H9 (cell line): Measurements from ENCODE around the gene CNNM4. TPM values are rescaled to one million over a fixed set of nuclear protein-coding genes. Genes with fewer than 3 reads are reported as not detected.

Experiments used
- DNase-seq: peaks from one replicate; pipeline ENCODE4 v3.0.0-alpha.2; 2017
- H2AFZ ChIP-seq: one replicate; pipeline ENCODE4 v1.6.1; 2013; ENCODE audit warnings: mild to moderate bottlenecking, low read length, control low read depth, moderate library complexity
- H2AK5ac ChIP-seq: 2 replicates; pipeline ENCODE4 v1.6.1; 2013; ENCODE audit warnings: low read length, control low read depth, mixed read lengths; ENCODE audit not compliant: insufficient read length
- H2BK120ac ChIP-seq: one replicate; pipeline ENCODE4 v1.6.1; 2013; ENCODE audit warnings: low read depth, mild to moderate bottlenecking, low read length, control low read depth, inconsistent platforms; ENCODE audit not compliant: poor library complexity, severe bottlenecking
- H2BK12ac ChIP-seq: 2 replicates; pipeline ENCODE4 v1.6.1; 2013; ENCODE audit warnings: low read length, control low read depth, mixed read lengths, low read depth; ENCODE audit not compliant: insufficient read length
- H2BK15ac ChIP-seq: 2 replicates; pipeline ENCODE4 v1.6.1; 2013; ENCODE audit warnings: low read depth, low read length, control low read depth
- H2BK20ac ChIP-seq: one replicate; pipeline ENCODE4 v1.6.1; 2013; ENCODE audit warnings: low read depth, mild to moderate bottlenecking, low read length, control low read depth, inconsistent platforms; ENCODE audit not compliant: poor library complexity, severe bottlenecking
- H2BK5ac ChIP-seq: 2 replicates; pipeline ENCODE4 v1.6.1; 2013; ENCODE audit warnings: low read length, control low read depth, mixed read lengths; ENCODE audit not compliant: insufficient read length
- H3K14ac ChIP-seq: 2 replicates; pipeline ENCODE4 v1.6.1; 2013; ENCODE audit warnings: low read length, control low read depth; ENCODE audit not compliant: insufficient read depth
- H3K18ac ChIP-seq: 2 replicates; pipeline ENCODE4 v1.6.1; 2013; ENCODE audit warnings: low read depth, mild to moderate bottlenecking, mixed read lengths, low read length, control low read depth; ENCODE audit not compliant: insufficient read length
- H3K23ac ChIP-seq: 2 replicates; pipeline ENCODE4 v1.6.1; 2013; ENCODE audit warnings: low read length, control low read depth, mixed read lengths, low read depth; ENCODE audit not compliant: insufficient read length
- H3K23me2 ChIP-seq: 2 replicates; pipeline ENCODE4 v1.6.1; 2013; ENCODE audit warnings: low read depth, mild to moderate bottlenecking, mixed read lengths, low read length, control low read depth; ENCODE audit not compliant: insufficient read length, poor library complexity, severe bottlenecking
- H3K27ac ChIP-seq: 2 replicates; pipeline ENCODE4 v1.5.1; 2013; ENCODE audit warnings: low read length, control low read depth, mixed read lengths, low read depth; ENCODE audit not compliant: insufficient read length
- H3K27me3 ChIP-seq: 2 replicates; pipeline ENCODE4 v1.6.1; 2013; ENCODE audit warnings: low read length, control low read depth, inconsistent platforms; ENCODE audit not compliant: insufficient read depth
- H3K4ac ChIP-seq: 2 replicates; pipeline ENCODE4 v1.6.1; 2013; ENCODE audit warnings: low read depth, mild to moderate bottlenecking, control low read depth, inconsistent platforms, low read length, moderate library complexity
- H3K4me1 ChIP-seq: 2 replicates; pipeline ENCODE4 v1.6.1; 2013; ENCODE audit warnings: low read length, control low read depth, inconsistent platforms; ENCODE audit not compliant: insufficient read depth
- H3K4me2 ChIP-seq: 2 replicates; pipeline ENCODE4 v1.6.1; 2013; ENCODE audit warnings: low read length, control low read depth, mixed read lengths; ENCODE audit not compliant: insufficient read length, insufficient read depth
- H3K56ac ChIP-seq: 2 replicates; pipeline ENCODE4 v1.6.1; 2013; ENCODE audit warnings: low read depth, mild to moderate bottlenecking, mixed read lengths, low read length, control low read depth; ENCODE audit not compliant: insufficient read length
- H3K79me1 ChIP-seq: 2 replicates; pipeline ENCODE4 v1.6.1; 2013; ENCODE audit warnings: low read depth, mild to moderate bottlenecking, moderate library complexity, low read length, control low read depth, inconsistent platforms; ENCODE audit not compliant: insufficient read depth, poor library complexity, severe bottlenecking
- H3K79me2 ChIP-seq: 2 replicates; pipeline ENCODE4 v1.6.1; 2013; ENCODE audit warnings: low read length, control low read depth, inconsistent platforms; ENCODE audit not compliant: insufficient read depth
- H3K9ac ChIP-seq: 2 replicates; pipeline ENCODE4 v1.6.1; 2013; ENCODE audit warnings: low read length, control low read depth, mixed read lengths; ENCODE audit not compliant: insufficient read length; ENCODE audit errors: extremely low read depth
- H3K9me3 ChIP-seq: one replicate; pipeline ENCODE4 v1.6.1; 2013; ENCODE audit warnings: low read depth, low read length, inconsistent platforms; ENCODE audit not compliant: control insufficient read depth
- H3T11ph ChIP-seq: one replicate; pipeline ENCODE4 v1.6.1; 2013; ENCODE audit warnings: mild to moderate bottlenecking, low read length, control low read depth, inconsistent platforms
- H4K20me1 ChIP-seq: one replicate; pipeline ENCODE4 v1.6.1; 2013; ENCODE audit not compliant: control insufficient read depth, insufficient read length, insufficient read depth
- H4K5ac ChIP-seq: 2 replicates; pipeline ENCODE4 v1.6.1; 2013; ENCODE audit warnings: low read depth, mild to moderate bottlenecking, mixed read lengths, low read length, control low read depth; ENCODE audit not compliant: insufficient read length
- H4K8ac ChIP-seq: replicated peaks from 2 replicates; pipeline ENCODE4 v1.6.1; 2013; ENCODE audit warnings: low read length, control low read depth, mixed read lengths, low read depth; ENCODE audit not compliant: insufficient read length
- H4K91ac ChIP-seq: 2 replicates; pipeline ENCODE4 v1.6.1; 2013; ENCODE audit warnings: low read depth, mild to moderate bottlenecking, moderate library complexity, mixed read lengths, low read length, control low read depth; ENCODE audit not compliant: insufficient read length
- H3K27ac Mint-ChIP-seq, 3 experiments: 2 replicates in 2 of 3; 3 replicates in 1 of 3; pipeline ENCODE4 v1.8.0; 2020 to 2021; ENCODE audit warnings: mixed read lengths in 3 of 3, mild to moderate bottlenecking in 1 of 3, moderate library complexity in 1 of 3
- H3K27me3 Mint-ChIP-seq: 2 replicates; pipeline ENCODE4 v1.8.0; 2021; ENCODE audit warnings: low read depth, mild to moderate bottlenecking, moderate library complexity, mixed read lengths
- H3K36me3 Mint-ChIP-seq, 3 experiments: 2 replicates in 2 of 3; 3 replicates in 1 of 3; pipeline ENCODE4 v1.8.0; 2020 to 2021; ENCODE audit warnings: low read depth in 3 of 3, mixed read lengths in 3 of 3; ENCODE audit not compliant: insufficient read depth in 1 of 3
- H3K4me1 Mint-ChIP-seq, 2 experiments: 2 replicates each; pipeline ENCODE4 v1.8.0; 2020; ENCODE audit warnings: mixed read lengths in 2 of 2
- H3K4me3 Mint-ChIP-seq, 2 experiments: 2 replicates in 1 of 2; 3 replicates in 1 of 2; pipeline ENCODE4 v1.8.0; 2020 to 2021; ENCODE audit warnings: mild to moderate bottlenecking in 2 of 2, mixed read lengths in 2 of 2, moderate library complexity in 1 of 2
- H3K9me3 Mint-ChIP-seq, 2 experiments: 2 replicates in 1 of 2; 3 replicates in 1 of 2; pipeline ENCODE4 v1.8.0; 2020; ENCODE audit warnings: mild to moderate bottlenecking in 2 of 2, mixed read lengths in 2 of 2, moderate library complexity in 1 of 2
- CTCF ChIP-seq: fragments of 200-600 bp; sonication (generic); conservative IDR thresholded peaks from 3 replicates; pipeline ENCODE4 v1.8.0; 2021; ENCODE audit warnings: antibody characterized with exemption, mild to moderate bottlenecking
- whole genome bisulfite sequencing: extraction: QIAGEN DNeasy Blood & Tissue Kit; methylation state at CpG from one replicate; pipeline ENCODE4 v1.1.7; 2013; ENCODE audit warnings: missing lambda C conversion rate, low lambda C conversion rate, mixed read lengths; ENCODE audit not compliant: insufficient read length; ENCODE audit errors: extremely low coverage; 5-methylcytosine and 5-hydroxymethylcytosine counted together
- total RNA-seq: library from RNA; stranded (reverse); gene quantifications from 2 replicates; pipeline ENCODE4 v1.2.1, GENCODE V29; 2021

The CNNM4 gene
- total RNA-seq, 1 experiment from 2014 or later: 8.5 TPM

DNA sequence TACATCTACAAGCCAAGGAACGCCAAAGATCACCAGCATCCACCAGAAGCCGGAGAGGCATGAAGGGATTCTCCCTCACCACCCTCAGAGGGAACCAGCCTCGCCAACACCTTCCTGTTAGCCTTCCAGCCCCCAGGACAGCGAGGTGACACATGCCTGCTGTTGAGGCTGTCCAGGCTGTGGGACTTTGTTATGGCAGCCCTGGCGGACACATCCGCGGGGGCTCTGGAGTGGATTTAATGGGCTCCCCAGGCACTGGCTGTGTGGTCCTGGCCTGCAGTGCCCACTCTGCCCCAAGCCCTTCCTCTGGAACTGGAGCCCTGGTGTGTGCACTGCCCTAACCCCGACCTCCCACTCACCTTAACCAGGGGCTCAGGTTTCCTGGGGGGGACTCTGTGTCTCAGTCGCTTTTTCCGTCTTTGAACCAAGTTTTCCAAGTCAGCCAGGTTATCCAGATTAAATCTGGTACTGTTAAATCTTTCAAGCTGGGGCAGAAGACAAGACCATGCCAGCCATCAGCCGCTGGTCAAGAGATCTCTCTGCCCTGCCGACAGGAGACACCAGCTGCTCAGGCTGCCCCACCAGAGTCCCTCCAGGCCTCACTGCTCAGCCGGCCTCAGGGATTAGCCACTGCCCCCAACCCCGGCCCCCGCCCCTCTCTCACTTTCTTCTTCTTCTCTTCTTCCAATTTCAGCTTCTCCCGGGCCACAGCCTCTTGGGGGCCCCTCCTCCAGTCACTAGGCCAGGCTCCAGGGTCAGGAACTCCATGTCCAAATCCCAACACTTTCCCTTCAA lies 81.2 kb downstream of the CNNM4 start:
- Histone ChIP-seq H3K9me3 (no peaks in the 10 kb centered on the region), H2BK12ac (no peak overlapping the region), H2BK120ac (no peak overlapping the region), H3K56ac (no peak overlapping the region), H3K14ac (no peak overlapping the region), H3K23me2 (no peaks in the 10 kb centered on the region), H3T11ph (no peak overlapping the region), H3K18ac (no peak overlapping the region), H3K4me2 (no peak overlapping the region), H3K4ac (no peak overlapping the region), H2BK20ac (no peak overlapping the region), H3K27ac (no peak overlapping the region), H2AFZ (no peak overlapping the region), H4K8ac (no peak overlapping the region), H3K79me2 (no peaks in the 10 kb centered on the region), H2BK5ac (no peak overlapping the region), H2AK5ac (no peak overlapping the region), H4K5ac (no peak overlapping the region), H3K9ac (no peak overlapping the region), H3K23ac (no peak overlapping the region), H3K27me3 (no peaks in the 10 kb centered on the region), H2BK15ac (no peak overlapping the region), H4K91ac (no peak overlapping the region), H3K79me1 (no peaks in the 10 kb centered on the region), H3K4me1 (no peaks in the 10 kb centered on the region), H4K20me1 (no peaks in the 10 kb centered on the region)
- TF ChIP-seq CTCF: no peak
- Mint-ChIP-seq H3K27me3 (no peaks in the 10 kb centered on the region; the same call in none of the 2 replicates), H3K4me3 (no peak overlapping the region), H3K27ac (peak overlapping the region in 1 of 3 experiments; percentile 95; a peak in 2 of 7 replicates), H3K4me1 (peaks cover 0 to 9% of the 10 kb centered on the region in 2 experiments; a peak in 2 of 4 replicates), H3K36me3 (peaks cover 2 to 11% (median 6%) of the 10 kb centered on the region in 3 experiments; a peak in 5 of 7 replicates), H3K9me3 (no peaks in the 10 kb centered on the region)
- WGBS: no CpG with 5 or more reads among the region's 16 CpGs
- peak; percentile 27 for DNase-seq
